ENCODE measurements around the gene PPP2R5E.

DNA sequence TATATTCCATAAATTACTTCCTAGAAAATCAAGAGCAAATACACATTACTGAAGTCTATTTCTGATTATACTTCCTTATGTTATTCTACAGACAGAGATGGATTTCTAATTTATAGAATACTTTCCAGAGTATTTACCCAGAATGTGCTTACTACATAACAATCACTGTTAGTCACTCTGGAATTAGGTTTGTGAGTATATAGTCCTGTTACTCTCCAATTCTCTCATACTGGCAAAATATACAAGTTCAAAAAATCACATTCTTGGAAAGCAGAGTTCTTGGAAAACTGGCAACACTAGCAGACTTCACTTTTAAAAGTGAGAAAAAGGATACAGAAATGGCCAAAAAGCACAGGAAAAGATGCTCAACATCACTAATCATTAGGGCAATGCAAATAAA, 7.3 kb downstream of the PPP2R5E start:
- TF ChIP-seq GATA2 (IDR thresholded peaks at IDR 0.05; ENCODE audit: low read depth, low read length) (no peak), GATA3 (IDR thresholded peaks at IDR 0.05; ENCODE audit: low read depth, low read length) (no peak)
